CD14-positive monocyte (primary cell): ENCODE results near the gene WIPF2. TPM values are rescaled to one million over a fixed set of nuclear protein-coding genes. Genes with fewer than 3 reads are reported as not detected.

Experiments
- DNase-seq, 3 donors: peaks; one replicate each; pipeline ENCODE4 v3.0.0-alpha.2; 2011 to 2022
- H2AFZ ChIP-seq: 2 replicates; pipeline ENCODE4 v1.6.0; 2012; ENCODE audit warnings: mild to moderate bottlenecking, low read depth, low read length, inconsistent platforms; ENCODE audit not compliant: insufficient read depth, poor library complexity, severe bottlenecking
- H3K27ac ChIP-seq, 2 donors: 1 replicate in 1 of 2; 2 replicates in 1 of 2; pipeline ENCODE4 v1.5.1; 2012 to 2013; ENCODE audit warnings: low read length in 2 of 2, control low read depth in 1 of 2, inconsistent platforms in 1 of 2, low read depth in 1 of 2, mild to moderate bottlenecking in 1 of 2
- H3K27me3 ChIP-seq, 2 donors: one replicate each; pipeline versions ENCODE4 v1.6.0 to v1.6.1; 2011 to 2013; ENCODE audit warnings: low read length in 2 of 2; ENCODE audit not compliant: control insufficient read depth in 2 of 2, insufficient read depth in 2 of 2
- H3K36me3 ChIP-seq, 2 donors: replicated peaks in 1 of 2; 1 replicate in 1 of 2; 2 replicates in 1 of 2; pipeline versions ENCODE4 v1.5.1 to v1.6.1; 2012 to 2013; ENCODE audit warnings: low read length in 2 of 2, control low read depth in 1 of 2, inconsistent platforms in 1 of 2, mild to moderate bottlenecking in 1 of 2; ENCODE audit not compliant: insufficient read depth in 2 of 2, control insufficient read depth in 1 of 2
- H3K4me1 ChIP-seq, 2 donors: 1 replicate in 1 of 2; 2 replicates in 1 of 2; pipeline versions ENCODE4 v1.5.1 to v1.6.1; 2012 to 2013; ENCODE audit warnings: low read length in 2 of 2, control low read depth in 1 of 2, inconsistent platforms in 1 of 2, mild to moderate bottlenecking in 1 of 2, moderate library complexity in 1 of 2; ENCODE audit not compliant: insufficient read depth in 2 of 2, control insufficient read depth in 1 of 2
- H3K4me2 ChIP-seq: replicated peaks from 2 replicates; pipeline ENCODE3; 2012; ENCODE audit warnings: low read length, moderate library complexity, mild to moderate bottlenecking; ENCODE audit not compliant: poor library complexity, severe bottlenecking; ENCODE audit errors: extremely low read depth
- H3K4me3 ChIP-seq, 3 experiments: fragments of 200-600 bp in 1 of 3; sonication (generic) in 1 of 3; replicated peaks in 1 of 3; 1 replicate in 2 of 3; 2 replicates in 1 of 3; pipeline ENCODE4 v1.5.1; 2011 to 2013; ENCODE audit warnings: low read length in 3 of 3, mild to moderate bottlenecking in 3 of 3, control low read depth in 2 of 3, low read depth in 2 of 3, inconsistent platforms in 1 of 3, moderate library complexity in 1 of 3
- H3K79me2 ChIP-seq: 2 replicates; pipeline ENCODE4 v1.6.0; 2012; ENCODE audit warnings: mild to moderate bottlenecking, control low read depth, inconsistent platforms, low read length, moderate library complexity; ENCODE audit not compliant: insufficient read depth
- H3K9ac ChIP-seq: 2 replicates; pipeline ENCODE4 v1.6.0; 2017; ENCODE audit warnings: low read length, mild to moderate bottlenecking; ENCODE audit not compliant: insufficient read depth, poor library complexity, severe bottlenecking
- H3K9me3 ChIP-seq, 2 donors: replicated peaks in 1 of 2; 1 replicate in 1 of 2; 2 replicates in 1 of 2; pipeline versions ENCODE4 v1.5.1 to v1.6.1; 2012 to 2013; ENCODE audit warnings: low read length in 2 of 2, control low read depth in 1 of 2; ENCODE audit not compliant: control insufficient read depth in 1 of 2, insufficient read depth in 1 of 2
- H4K20me1 ChIP-seq: 2 replicates; pipeline ENCODE4 v1.6.0; 2012; ENCODE audit warnings: mild to moderate bottlenecking, low read length, control low read depth, moderate library complexity; ENCODE audit not compliant: insufficient read depth
- H3K27ac Mint-ChIP-seq, 7 donors: one replicate each; pipeline ENCODE4 v1.8.0; 2020; ENCODE audit warnings: mild to moderate bottlenecking in 7 of 7, mixed read lengths in 7 of 7, moderate library complexity in 6 of 7, inconsistent platforms in 2 of 7
- H3K27me3 Mint-ChIP-seq, 3 donors: one replicate each; pipeline ENCODE4 v1.8.0; 2021 to 2022; ENCODE audit warnings: low read depth in 3 of 3, mild to moderate bottlenecking in 3 of 3, mixed read lengths in 3 of 3, moderate library complexity in 3 of 3, inconsistent platforms in 1 of 3
- H3K36me3 Mint-ChIP-seq, 2 donors: one replicate each; pipeline ENCODE4 v1.8.0; 2020; ENCODE audit warnings: mixed read lengths in 2 of 2, inconsistent platforms in 1 of 2, mild to moderate bottlenecking in 1 of 2
- H3K4me1 Mint-ChIP-seq: one replicate; pipeline ENCODE4 v1.8.0; 2020; ENCODE audit warnings: mild to moderate bottlenecking, mixed read lengths
- H3K4me3 Mint-ChIP-seq, 2 donors: one replicate each; pipeline ENCODE4 v1.8.0; 2020; ENCODE audit warnings: mild to moderate bottlenecking in 2 of 2, mixed read lengths in 2 of 2, moderate library complexity in 1 of 2
- H3K9me3 Mint-ChIP-seq, 7 donors: one replicate each; pipeline ENCODE4 v1.8.0; 2020 to 2022; ENCODE audit warnings: mixed read lengths in 7 of 7, mild to moderate bottlenecking in 6 of 7, moderate library complexity in 6 of 7, inconsistent platforms in 2 of 7
- CTCF ChIP-seq: fragments of 200-600 bp; IDR thresholded peaks from one replicate; pipeline ENCODE4 v1.8.0; 2022; ENCODE audit warnings: antibody characterized with exemption, mild to moderate bottlenecking
- WGBS: methylation state at CpG from one replicate; pipeline ENCODE4 v1.1.5; 2013; ENCODE audit warnings: missing lambda C conversion rate; ENCODE audit not compliant: insufficient coverage; 5-methylcytosine and 5-hydroxymethylcytosine counted together
- intact Hi-C, 2 donors: fragments of 100-400 bp; cut with micrococcal nuclease; formaldehyde crosslinking; loops; one replicate each; pipeline versions ENCODE4 v1.15.0 to v1.15.1; 2023
- polyA plus RNA-seq, 3 donors: library from polyadenylated mRNA; depleted of rRNA in 1 of 3; unstranded in 2 of 3; stranded (reverse) in 1 of 3; fragments of 300-500 nt in 2 of 3; fragments of >200 nt in 1 of 3; fragmentation: Illumina TruSeq in 2 of 3; gene quantifications; 1 replicate in 2 of 3; 2 replicates in 1 of 3; pipeline ENCODE4 v1.2.3, GENCODE V29; 2012 to 2021

The WIPF2 gene
- polyA plus RNA-seq, 3 donors, result 5.2 to 9.7 (median 8.4) TPM

GRCh38 chr17:40218006-40218739, 931 bp upstream of the WIPF2 start:
- Histone ChIP-seq H3K4me3 (peak overlapping the region; percentile 62 to 97 (median 94)), H3K27me3 (no peaks in the 10 kb centered on the region), H3K79me2 (peaks cover 30% of the 10 kb centered on the region), H3K27ac (peak overlapping the region; percentile 41 to 99), H3K9me3 (no peaks in the 10 kb centered on the region), H3K4me1 (peaks cover 15 to 24% of the 10 kb centered on the region in 2 donors), H2AFZ (peak overlapping the region; percentile 94), H4K20me1 (no peaks in the 10 kb centered on the region), H3K4me2 (peak overlapping the region; percentile 97), H3K36me3 (no peaks in the 10 kb centered on the region), H3K9ac (peak overlapping the region; percentile 85)
- Mint-ChIP-seq H3K4me1 (peaks cover 32% of the 10 kb centered on the region), H3K27me3 (no peaks in the 10 kb centered on the region), H3K4me3 (peak overlapping the region; percentile 95 to 98), H3K36me3 (peaks cover 2 to 4% of the 10 kb centered on the region in 2 donors), H3K27ac (peak overlapping the region; percentile 97 to 100 (median 99)), H3K9me3 (peaks cover 0 to 2% (median 0%) of the 10 kb centered on the region in 7 donors)
- WGBS, result 97% methylated on average over 4 of the region's 7 CpGs
- DNase-seq, result no peak
- intact Hi-C loops, result loop anchor here (5.0 kb wide), 1 partner anchor 69 kb away; the partner anchor contains the start of gene CDC6 (in 2 of the 2)
- TF ChIP-seq CTCF, result no peak

- Histone ChIP-seq H4K20me1 (peaks cover 11% of the 10 kb centered on the region), H3K9ac (peak overlapping the region; percentile 85), H3K4me1 (peaks cover 15 to 24% of the 10 kb centered on the region in 2 donors), H3K36me3 (peaks cover 0 to under 1% of the 10 kb centered on the region in 2 donors), H3K79me2 (peaks cover 46% of the 10 kb centered on the region), H3K4me2 (peak overlapping the region; percentile 97), H3K9me3 (no peaks in the 10 kb centered on the region), H3K27me3 (no peaks in the 10 kb centered on the region), H2AFZ (peak overlapping the region; percentile 94), H3K27ac (peak overlapping the region; percentile 41 to 99), H3K4me3 (peak overlapping the region; percentile 62 to 97 (median 94))
- peak in 1 of 3 donors; percentile 20 for DNase-seq
- H3K27me3 Mint-ChIP-seq, result no peaks in the 10 kb centered on the region
- H3K4me1 Mint-ChIP-seq, result peaks cover 32% of the 10 kb centered on the region
- intact Hi-C loops, result loop anchor here (5.0 kb wide), 1 partner anchor 68 kb away; the partner anchor contains the start of gene CDC6 (in 2 of the 2)
- WGBS, result 2% methylated on average over 20 of the region's 24 CpGs
- H3K36me3 Mint-ChIP-seq, result peaks cover 7 to 16% of the 10 kb centered on the region in 2 donors
- peak overlapping the region; percentile 95 to 98 for H3K4me3 Mint-ChIP-seq
- H3K27ac Mint-ChIP-seq, result peak overlapping the region; percentile 57 to 100 (median 99)
- TF ChIP-seq CTCF, result no peak
- peaks cover 0 to 2% (median 0%) of the 10 kb centered on the region in 7 donors for H3K9me3 Mint-ChIP-seq
Measured at GRCh38 chr17:40219594-40220338, 662 bp downstream of the WIPF2 start.
